GM12801 (cell line): ENCODE measurements around the gene CD96.

Source experiments
- TF ChIP-seq, protein P1 (sequence below): IDR thresholded peaks from one replicate; pipeline ENCODE4 v1.5.1; 2011; ENCODE audit warnings: control low read depth; ENCODE audit not compliant: insufficient read length; ENCODE audit errors: extremely low read depth

CD96 gene

GRCh38 chr3:111669926-111670630, 128.1 kb downstream of the CD96 start:
- TF ChIP-seq, protein P1, sequence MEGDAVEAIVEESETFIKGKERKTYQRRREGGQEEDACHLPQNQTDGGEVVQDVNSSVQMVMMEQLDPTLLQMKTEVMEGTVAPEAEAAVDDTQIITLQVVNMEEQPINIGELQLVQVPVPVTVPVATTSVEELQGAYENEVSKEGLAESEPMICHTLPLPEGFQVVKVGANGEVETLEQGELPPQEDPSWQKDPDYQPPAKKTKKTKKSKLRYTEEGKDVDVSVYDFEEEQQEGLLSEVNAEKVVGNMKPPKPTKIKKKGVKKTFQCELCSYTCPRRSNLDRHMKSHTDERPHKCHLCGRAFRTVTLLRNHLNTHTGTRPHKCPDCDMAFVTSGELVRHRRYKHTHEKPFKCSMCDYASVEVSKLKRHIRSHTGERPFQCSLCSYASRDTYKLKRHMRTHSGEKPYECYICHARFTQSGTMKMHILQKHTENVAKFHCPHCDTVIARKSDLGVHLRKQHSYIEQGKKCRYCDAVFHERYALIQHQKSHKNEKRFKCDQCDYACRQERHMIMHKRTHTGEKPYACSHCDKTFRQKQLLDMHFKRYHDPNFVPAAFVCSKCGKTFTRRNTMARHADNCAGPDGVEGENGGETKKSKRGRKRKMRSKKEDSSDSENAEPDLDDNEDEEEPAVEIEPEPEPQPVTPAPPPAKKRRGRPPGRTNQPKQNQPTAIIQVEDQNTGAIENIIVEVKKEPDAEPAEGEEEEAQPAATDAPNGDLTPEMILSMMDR, result no peak

DNA sequence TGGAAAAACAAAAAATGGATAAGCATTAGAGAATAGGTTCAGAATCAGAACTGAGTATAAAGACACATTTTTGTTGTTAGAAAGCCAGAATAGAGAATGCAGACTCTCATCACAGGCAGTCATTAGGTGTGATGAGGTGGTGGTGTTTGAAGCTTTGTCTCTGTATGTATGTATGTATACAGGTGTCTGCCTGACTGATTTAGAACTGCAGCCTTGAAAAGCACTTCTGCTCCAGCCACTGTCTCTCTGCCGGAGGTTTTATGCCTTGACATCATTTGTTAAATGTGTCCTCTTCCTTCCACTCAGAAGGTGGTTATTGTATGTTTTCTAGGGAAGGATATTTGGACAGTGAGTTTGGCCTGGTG, 133.8 kb downstream of the CD96 start:
- TF ChIP-seq, protein P1, result no peak

GRCh38 chr3:111676211-111677006, 134.4 kb downstream of the CD96 start:
- TF ChIP-seq, protein P1, result no peak

DNA sequence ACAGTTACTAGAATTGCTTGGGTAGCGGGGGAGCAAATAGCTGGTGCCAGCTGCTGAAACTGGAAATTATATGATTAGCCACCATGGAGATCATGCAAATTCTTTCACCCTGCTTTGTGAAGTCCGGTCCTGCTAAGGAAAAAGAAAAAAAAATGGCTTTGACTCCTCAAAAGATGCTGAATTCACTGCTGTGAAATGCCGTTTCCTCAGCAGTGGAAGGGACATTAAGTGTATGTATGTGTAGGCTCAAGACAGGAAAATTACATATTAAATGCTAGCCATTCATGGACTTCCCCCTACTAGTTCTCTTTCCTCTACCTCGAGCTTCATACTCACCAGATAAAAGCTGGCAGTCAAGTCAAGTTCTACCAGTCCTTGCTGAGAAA, 135.0 kb downstream of the CD96 start:
- TF ChIP-seq, protein P1, result no peak

DNA sequence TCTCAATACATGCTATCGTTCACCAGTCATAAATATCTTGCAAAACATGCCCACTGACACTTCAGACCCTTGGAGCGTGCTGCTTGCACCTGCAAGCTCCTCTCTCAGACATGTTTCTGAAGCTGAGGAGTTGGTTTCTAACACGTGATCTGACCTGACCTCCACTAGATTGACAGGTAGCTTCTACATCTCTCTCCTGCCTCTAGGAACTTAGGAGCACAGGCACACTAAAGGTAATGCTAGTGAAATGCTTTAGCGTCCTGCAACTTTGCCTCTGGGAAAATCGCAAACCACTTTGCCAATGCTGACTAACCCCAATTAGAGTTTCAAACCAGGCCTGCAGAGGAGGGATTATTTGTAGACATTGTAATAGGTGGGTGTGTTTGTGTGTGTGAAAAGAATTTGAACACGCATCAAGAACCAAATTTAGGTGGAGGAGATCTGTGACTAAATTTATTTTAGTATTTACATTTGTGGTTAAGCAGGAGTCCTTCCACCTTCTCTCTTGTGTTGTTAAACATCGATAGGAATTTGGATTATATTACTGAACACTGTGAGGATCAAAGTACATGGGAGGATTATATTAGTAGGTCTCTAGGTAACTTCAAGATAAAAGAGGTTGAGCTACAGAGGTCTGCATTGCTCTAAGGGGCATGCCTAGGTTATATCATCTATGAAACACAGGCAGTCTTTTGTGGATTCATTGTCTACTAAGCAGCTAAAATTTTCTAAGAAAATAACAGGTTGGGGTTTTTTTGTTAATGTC, 139.8 kb downstream of the CD96 start:
- TF ChIP-seq, protein P1, result no peak

DNA sequence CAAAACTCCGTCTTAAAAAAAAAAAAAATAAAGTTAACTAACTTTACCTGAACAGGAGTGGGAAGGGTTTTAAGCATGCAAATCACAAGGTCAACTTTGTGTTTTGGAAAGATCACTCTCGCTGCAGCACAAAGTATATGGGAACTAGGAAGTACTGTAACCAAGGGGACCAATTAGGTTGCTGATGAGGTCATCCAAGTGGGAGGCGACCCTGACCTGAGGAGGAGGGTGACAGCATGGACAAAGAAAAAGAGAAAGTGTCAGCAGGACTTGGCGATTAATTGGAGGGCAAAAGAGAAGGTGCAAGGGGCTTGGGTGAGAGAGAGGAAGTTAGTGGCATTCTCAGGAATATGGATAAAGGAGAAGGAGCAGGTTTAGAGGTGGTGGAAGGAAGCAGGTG, 142.6 kb downstream of the CD96 start:
- TF ChIP-seq, protein P1, result no peak

- TF ChIP-seq, protein P1, result no peak
Measured at GRCh38 chr3:111688190-111688800, 146.3 kb downstream of the CD96 start.
